Kidney capillary endothelial cell (primary cell): ENCODE data around the gene TRAIP.

ENCODE experiments used
- DNase-seq: peaks from one replicate; pipeline ENCODE4 v3.0.0-alpha.2; 2018; ENCODE audit warnings: low spot score

TRAIP gene

GRCh38 chr3:49873623-49874022 lies 17.3 kb upstream of the TRAIP start:
- DNase-seq = no peak

GRCh38 chr3:49872801-49873281 lies 16.5 kb upstream of the TRAIP start:
- no peak for DNase-seq

GRCh38 chr3:49871531-49872153 lies 15.3 kb upstream of the TRAIP start:
- DNase-seq = no peak

- no peak for DNase-seq
Observed at GRCh38 chr3:49869525-49870126, 13.3 kb upstream of the TRAIP start, which contains the start of gene CAMKV. TSS of gene CAMKV (minus strand) at chr3:49869906. CDS start at chr3:49862388, 7,518 bp downstream.

GRCh38 chr3:49868862-49869466 lies 12.6 kb upstream of the TRAIP start:
- no peak for DNase-seq

- DNase-seq = peak; percentile 11
Observed at GRCh38 chr3:49867871-49868321, 11.5 kb upstream of the TRAIP start.

- DNase-seq = no peak
Observed at GRCh38 chr3:49867400-49867799, 11.0 kb upstream of the TRAIP start.

GRCh38 chr3:49865198-49865784 lies 8.9 kb upstream of the TRAIP start:
- DNase-seq = no peak

- no peak for DNase-seq
Observed at GRCh38 chr3:49864505-49864904, 8.1 kb upstream of the TRAIP start.

- DNase-seq = no peak
Observed at GRCh38 chr3:49859576-49860305, 3.4 kb upstream of the TRAIP start.

- no peak for DNase-seq
Observed at GRCh38 chr3:49855662-49856061, 702 bp downstream of the TRAIP start.

- no peak for DNase-seq
Observed at GRCh38 chr3:49845694-49846093, 10.7 kb downstream of the TRAIP start.

GRCh38 chr3:49844464-49845183 lies 11.7 kb downstream of the TRAIP start:
- peak; percentile 23 for DNase-seq

GRCh38 chr3:49842843-49843517 lies 13.4 kb downstream of the TRAIP start:
- no peak for DNase-seq

- no peak for DNase-seq
Observed at GRCh38 chr3:49841806-49842205, 14.6 kb downstream of the TRAIP start.

- DNase-seq = peak; percentile 57
Observed at GRCh38 chr3:49841126-49841696, 15.2 kb downstream of the TRAIP start.

- DNase-seq = peak; percentile 49
Observed at GRCh38 chr3:49840388-49840787, 16.0 kb downstream of the TRAIP start.

- peak; percentile 79 for DNase-seq
Observed at GRCh38 chr3:49839193-49839809, 17.1 kb downstream of the TRAIP start.

- no peak for DNase-seq
Observed at GRCh38 chr3:49831341-49831740, 25.0 kb downstream of the TRAIP start.

- no peak for DNase-seq
Observed at GRCh38 chr3:49826016-49826415, 30.3 kb downstream of the TRAIP start.
